ENCODE data around the gene RPL19.

The RPL19 gene

GRCh38 chr17:39222866-39223834, 23.1 kb downstream of the RPL19 start:
- H3K4me3 ChIP-seq (ENCODE audit: low read length): no peak overlapping the region
- TF ChIP-seq CTCF (conservative IDR thresholded peaks at IDR 0.05; ENCODE audit: low read depth, low read length): no peak
- DNase-seq (ENCODE audit: low read depth): no peak

GRCh38 chr17:39223907-39224777, 24.1 kb downstream of the RPL19 start:
- TF ChIP-seq CTCF (conservative IDR thresholded peaks at IDR 0.05; ENCODE audit: low read depth, low read length): no peak
- no peak overlapping the region for H3K4me3 ChIP-seq (ENCODE audit: low read length)
- no peak for DNase-seq (ENCODE audit: low read depth)

GRCh38 chr17:39224778-39225307, 24.8 kb downstream of the RPL19 start:
- TF ChIP-seq CTCF (conservative IDR thresholded peaks at IDR 0.05; ENCODE audit: low read depth, low read length): no peak
- H3K4me3 ChIP-seq (ENCODE audit: low read length): no peak overlapping the region
- no peak for DNase-seq (ENCODE audit: low read depth)

GRCh38 chr17:39225308-39225958, 25.4 kb downstream of the RPL19 start, which contains the start of gene STAC2:
Gene STAC2 (minus strand): TSS chr17:39225945. CDS start chr17:39225502, 443 bp downstream.
- H3K4me3 ChIP-seq (ENCODE audit: low read length): peak within 1 kb of the TSS; percentile 35
- TF ChIP-seq CTCF (conservative IDR thresholded peaks at IDR 0.05; ENCODE audit: low read depth, low read length): no peak
- DNase-seq (ENCODE audit: low read depth): no peak

- no peak for DNase-seq (ENCODE audit: low read depth)
- H3K4me3 ChIP-seq (ENCODE audit: low read length): peak overlapping the region; percentile 35
- no peak for TF ChIP-seq CTCF (conservative IDR thresholded peaks at IDR 0.05; ENCODE audit: low read depth, low read length)
These were observed 26.0 kb downstream of the RPL19 start for GRCh38 chr17:39225959-39226683.

- no peak for TF ChIP-seq CTCF (conservative IDR thresholded peaks at IDR 0.05; ENCODE audit: low read depth, low read length)
- no peak for DNase-seq (ENCODE audit: low read depth)
- no peak overlapping the region for H3K4me3 ChIP-seq (ENCODE audit: low read length)
These were observed 27.4 kb downstream of the RPL19 start for GRCh38 chr17:39227364-39227919.
